MM.1S (cell line): ENCODE results near the gene WIPF3.

Experiments used
- CTCF ChIP-seq: fragments of 300-600 bp; sonication (generic); IDR thresholded peaks from 2 replicates; pipeline ENCODE4 v1.5.1; 2016; ENCODE audit warnings: antibody characterized with exemption, low read length, mixed read lengths
- EZH2 ChIP-seq: fragments of 300-600 bp; sonication (generic); optimal IDR thresholded peaks from 2 replicates; pipeline ENCODE3; 2017; ENCODE audit warnings: low read depth, mild to moderate bottlenecking, antibody characterized with exemption, low read length, mixed read lengths

- TF ChIP-seq CTCF: no peak
- no peak for TF ChIP-seq EZH2
These were observed 114.2 kb downstream of the WIPF3 start for GRCh38 chr7:29920491-29920890.
